Gastroesophageal sphincter (tissue), 4 donors: ENCODE measurements around the gene GRK5. TPM values are rescaled to one million over a fixed set of nuclear protein-coding genes. Genes with fewer than 3 reads are reported as not detected.

ENCODE experiments used
- ATAC-seq: fragments of 150-250 bp; one replicate; pipeline ENCODE4 v1.9.1; 2016; ENCODE audit warnings: mild to moderate bottlenecking, moderate library complexity
- H3K27ac ChIP-seq, 4 donors: fragments of 200-600 bp; sonication (generic) in 3 of 4; 1 replicate in 3 of 4; 2 replicates in 1 of 4; pipeline ENCODE4 v1.5.1; 2016 to 2019
- H3K27me3 ChIP-seq: fragments of 200-600 bp; sonication (generic); one replicate; pipeline ENCODE4 v1.5.1; 2019
- H3K36me3 ChIP-seq, 2 donors: fragments of 200-600 bp; sonication (generic); one replicate each; pipeline ENCODE4 v1.5.1; 2019; ENCODE audit warnings: control low read depth in 1 of 2
- H3K4me1 ChIP-seq, 3 donors: fragments of 200-600 bp; sonication (generic); 1 replicate in 2 of 3; 2 replicates in 1 of 3; pipeline ENCODE4 v1.5.1; 2016 to 2019; ENCODE audit warnings: control low read depth in 2 of 3
- H3K4me3 ChIP-seq, 2 donors: fragments of 200-600 bp; sonication (generic); one replicate each; pipeline ENCODE4 v1.5.1; 2019; ENCODE audit warnings: mild to moderate bottlenecking in 1 of 2, moderate library complexity in 1 of 2
- H3K9me3 ChIP-seq, 3 donors: fragments of 200-600 bp; sonication (generic); one replicate each; pipeline ENCODE4 v1.5.1; 2017 to 2019; ENCODE audit warnings: control low read depth in 2 of 3
- EP300 ChIP-seq: sonication (generic); formaldehyde crosslinking; IDR thresholded peaks from one replicate; pipeline ENCODE4 v1.6.1; 2017; ENCODE audit warnings: antibody characterized with exemption, mild to moderate bottlenecking
- POLR2A ChIP-seq, 2 donors: fragments of 450-650 bp; IDR thresholded peaks; one replicate each; pipeline ENCODE4 v1.6.1; 2017; ENCODE audit warnings: antibody characterized with exemption in 2 of 2, mild to moderate bottlenecking in 2 of 2, moderate library complexity in 1 of 2
- POLR2AphosphoS5 ChIP-seq: sonication (generic); formaldehyde crosslinking; IDR thresholded peaks from one replicate; pipeline ENCODE4 v1.6.1; 2017; ENCODE audit warnings: antibody characterized with exemption
- WGBS, 2 donors: methylation state at CpG; one replicate each; pipeline ENCODE4 v1.1.5; 2018; ENCODE audit warnings: low coverage in 1 of 2; 5-methylcytosine and 5-hydroxymethylcytosine counted together
- total RNA-seq, 4 donors: library from RNA; depleted of rRNA; stranded (reverse); fragments of >200 nt; gene quantifications; one replicate each; pipeline ENCODE4 v1.1.0, GENCODE V29; 2016
- TF ChIP-seq, protein P1 (sequence below), 4 experiments: fragments of 200-600 bp in 2 of 4; fragments of 450-650 bp in 2 of 4; sonication (generic) in 1 of 4; IDR thresholded peaks; one replicate each; pipeline ENCODE4 v1.5.1; 2017 to 2019; ENCODE audit warnings: antibody characterized with exemption in 4 of 4, mild to moderate bottlenecking in 2 of 4, moderate library complexity in 2 of 4

The GRK5 gene
- total RNA-seq, 4 donors from 2014 or later, result 28.8 to 71.6 (median 47.7) TPM

DNA sequence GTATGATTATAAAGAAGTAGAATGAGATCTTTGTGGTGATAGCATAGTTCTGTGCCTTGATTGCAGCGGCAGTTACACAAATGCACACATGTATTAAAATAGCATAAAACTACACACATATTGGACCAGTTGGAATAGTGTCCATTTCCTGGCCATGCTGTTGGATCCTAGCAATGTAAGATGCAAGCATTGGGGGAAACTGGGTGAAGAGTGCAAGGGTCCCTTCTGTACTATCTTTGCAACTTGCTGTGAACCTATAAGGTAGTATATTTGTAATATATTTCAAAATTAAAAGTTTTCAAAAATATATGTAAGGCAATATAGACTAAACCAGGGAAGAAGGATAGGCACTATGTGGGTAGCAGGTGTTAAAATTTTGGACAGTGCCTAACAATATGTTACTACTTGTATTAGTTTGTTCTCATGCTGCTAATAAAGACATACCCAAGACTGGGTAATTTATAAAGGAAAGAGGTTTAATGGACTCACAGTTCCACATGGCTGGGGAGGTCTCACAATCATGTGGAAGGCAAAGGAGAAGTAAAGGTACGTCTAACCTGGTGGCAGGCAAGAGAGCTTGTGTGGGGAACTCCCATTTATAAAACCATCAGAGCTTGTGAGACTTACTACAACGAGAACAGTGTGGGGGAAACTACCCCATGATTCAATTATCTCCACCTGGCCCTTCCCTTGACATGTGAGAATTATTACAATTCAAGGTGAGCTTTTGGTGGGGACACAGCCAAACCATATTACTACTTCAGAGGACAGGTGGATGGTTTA, 263.7 kb downstream of the GRK5 start:
- Histone ChIP-seq H3K27ac (no peak overlapping the region), H3K4me3 (no peak overlapping the region), H3K4me1 (no peaks in the 10 kb centered on the region), H3K27me3 (no peaks in the 10 kb centered on the region), H3K36me3 (no peaks in the 10 kb centered on the region), H3K9me3 (no peaks in the 10 kb centered on the region)
- 81 to 84% methylated on average over 3 of the region's 3 CpGs for WGBS, 2 donors
- no peak for ATAC-seq
- TF ChIP-seq, protein P1, sequence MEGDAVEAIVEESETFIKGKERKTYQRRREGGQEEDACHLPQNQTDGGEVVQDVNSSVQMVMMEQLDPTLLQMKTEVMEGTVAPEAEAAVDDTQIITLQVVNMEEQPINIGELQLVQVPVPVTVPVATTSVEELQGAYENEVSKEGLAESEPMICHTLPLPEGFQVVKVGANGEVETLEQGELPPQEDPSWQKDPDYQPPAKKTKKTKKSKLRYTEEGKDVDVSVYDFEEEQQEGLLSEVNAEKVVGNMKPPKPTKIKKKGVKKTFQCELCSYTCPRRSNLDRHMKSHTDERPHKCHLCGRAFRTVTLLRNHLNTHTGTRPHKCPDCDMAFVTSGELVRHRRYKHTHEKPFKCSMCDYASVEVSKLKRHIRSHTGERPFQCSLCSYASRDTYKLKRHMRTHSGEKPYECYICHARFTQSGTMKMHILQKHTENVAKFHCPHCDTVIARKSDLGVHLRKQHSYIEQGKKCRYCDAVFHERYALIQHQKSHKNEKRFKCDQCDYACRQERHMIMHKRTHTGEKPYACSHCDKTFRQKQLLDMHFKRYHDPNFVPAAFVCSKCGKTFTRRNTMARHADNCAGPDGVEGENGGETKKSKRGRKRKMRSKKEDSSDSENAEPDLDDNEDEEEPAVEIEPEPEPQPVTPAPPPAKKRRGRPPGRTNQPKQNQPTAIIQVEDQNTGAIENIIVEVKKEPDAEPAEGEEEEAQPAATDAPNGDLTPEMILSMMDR (IDR thresholded peaks at IDR 0.05), result no peak
- TF ChIP-seq POLR2AphosphoS5 (no peak), POLR2A (IDR thresholded peaks at IDR 0.05) (no peak), EP300 (no peak)

DNA sequence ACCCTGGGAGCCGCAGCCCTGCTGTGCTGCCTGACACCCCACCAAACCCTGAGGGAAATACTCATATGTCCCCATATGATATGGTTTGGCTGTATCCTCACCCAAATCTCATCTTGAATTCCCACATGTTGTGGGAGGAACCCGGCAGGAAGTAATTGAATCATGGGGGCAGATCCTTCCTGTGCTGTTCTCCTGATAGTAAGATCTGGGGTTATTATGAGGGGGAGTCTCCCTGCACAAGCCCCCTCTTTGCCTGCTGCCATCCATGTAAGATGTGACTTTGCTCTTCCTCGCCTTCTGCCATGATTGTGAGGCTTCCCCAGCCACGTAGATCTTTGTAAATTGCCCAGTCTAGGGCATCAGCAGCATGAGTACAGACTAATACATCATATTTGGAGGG, 266.4 kb downstream of the GRK5 start:
- H3K27me3 ChIP-seq, result no peaks in the 10 kb centered on the region

DNA sequence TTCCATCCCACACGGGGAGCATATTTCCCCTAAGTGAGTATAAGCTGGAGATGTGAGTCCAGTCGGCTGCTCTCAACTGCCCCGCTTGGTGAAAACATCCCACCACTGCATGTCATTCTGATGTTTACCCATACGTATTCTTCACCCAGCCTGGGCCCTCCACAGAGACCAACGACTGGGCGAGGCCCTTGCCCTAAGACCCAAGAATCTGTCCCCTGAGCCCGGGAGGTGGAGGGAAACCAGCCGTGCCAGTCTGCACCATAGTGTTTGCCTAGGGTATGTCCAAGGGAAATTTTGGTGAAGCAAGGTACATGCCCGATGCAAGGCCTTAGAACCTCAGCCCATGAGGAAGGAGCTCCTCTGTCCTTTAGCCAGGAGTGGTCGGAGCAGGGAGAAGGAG, 267.2 kb downstream of the GRK5 start:
- Histone ChIP-seq H3K4me1 (peaks cover 0 to 8% (median 0%) of the 10 kb centered on the region in 3 donors), H3K27ac (no peak overlapping the region), H3K9me3 (no peaks in the 10 kb centered on the region), H3K36me3 (no peaks in the 10 kb centered on the region), H3K4me3 (no peak overlapping the region), H3K27me3 (no peaks in the 10 kb centered on the region)
- TF ChIP-seq, protein P1 (IDR thresholded peaks at IDR 0.05), result no peak
- TF ChIP-seq POLR2AphosphoS5 (no peak), POLR2A (IDR thresholded peaks at IDR 0.05) (no peak), EP300 (no peak)
- no peak for ATAC-seq
- WGBS, 2 donors, result 94 to 97% methylated on average over 4 to 9 of the region's 10 CpGs

More for the DNA sequence above, 266.4 kb downstream of the GRK5 start:
- H3K27ac ChIP-seq, result no peak overlapping the region
- H3K4me1 ChIP-seq, result peaks cover 0 to under 1% (median 0%) of the 10 kb centered on the region in 3 donors
- TF ChIP-seq POLR2AphosphoS5 (no peak), EP300 (no peak), POLR2A (IDR thresholded peaks at IDR 0.05) (no peak)
- TF ChIP-seq, protein P1 (IDR thresholded peaks at IDR 0.05), result no peak
- 92 to 100% methylated on average over 1 to 2 of the region's 4 CpGs for WGBS, 2 donors
- no peak for ATAC-seq
- no peaks in the 10 kb centered on the region for H3K36me3 ChIP-seq
- H3K4me3 ChIP-seq, result no peak overlapping the region
- H3K9me3 ChIP-seq, result no peaks in the 10 kb centered on the region

DNA sequence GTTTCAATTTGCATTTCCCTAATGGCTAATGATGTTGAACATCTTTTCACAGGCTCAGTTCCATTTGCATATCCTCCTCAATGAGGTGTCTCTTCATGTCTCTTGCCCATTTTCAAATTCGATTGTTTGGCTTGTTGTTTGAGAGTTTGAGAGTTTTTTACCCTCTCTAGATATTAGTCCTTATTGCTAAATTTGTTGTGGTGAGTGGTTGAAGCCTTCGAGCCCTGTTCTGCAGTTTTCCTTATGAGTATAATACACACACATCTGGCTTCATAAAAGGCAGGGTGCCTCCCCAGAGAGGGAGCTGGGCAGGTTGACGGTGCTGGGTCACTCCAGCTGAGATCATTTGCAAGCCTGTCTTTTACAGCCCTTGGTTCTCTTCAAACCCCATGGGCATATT, 270.1 kb downstream of the GRK5 start:
- WGBS, 2 donors, result 85 to 86% methylated on average over 1 to 2 of the region's 3 CpGs
- no peak overlapping the region for H3K27ac ChIP-seq
- TF ChIP-seq EP300, result no peak
- no peak for ATAC-seq
- no peak overlapping the region for H3K4me3 ChIP-seq
- peaks cover 2% of the 10 kb centered on the region for H3K27me3 ChIP-seq
- H3K36me3 ChIP-seq, result no peaks in the 10 kb centered on the region
- H3K4me1 ChIP-seq, result peaks cover 0 to 8% (median 0%) of the 10 kb centered on the region in 3 donors
- no peaks in the 10 kb centered on the region for H3K9me3 ChIP-seq

DNA sequence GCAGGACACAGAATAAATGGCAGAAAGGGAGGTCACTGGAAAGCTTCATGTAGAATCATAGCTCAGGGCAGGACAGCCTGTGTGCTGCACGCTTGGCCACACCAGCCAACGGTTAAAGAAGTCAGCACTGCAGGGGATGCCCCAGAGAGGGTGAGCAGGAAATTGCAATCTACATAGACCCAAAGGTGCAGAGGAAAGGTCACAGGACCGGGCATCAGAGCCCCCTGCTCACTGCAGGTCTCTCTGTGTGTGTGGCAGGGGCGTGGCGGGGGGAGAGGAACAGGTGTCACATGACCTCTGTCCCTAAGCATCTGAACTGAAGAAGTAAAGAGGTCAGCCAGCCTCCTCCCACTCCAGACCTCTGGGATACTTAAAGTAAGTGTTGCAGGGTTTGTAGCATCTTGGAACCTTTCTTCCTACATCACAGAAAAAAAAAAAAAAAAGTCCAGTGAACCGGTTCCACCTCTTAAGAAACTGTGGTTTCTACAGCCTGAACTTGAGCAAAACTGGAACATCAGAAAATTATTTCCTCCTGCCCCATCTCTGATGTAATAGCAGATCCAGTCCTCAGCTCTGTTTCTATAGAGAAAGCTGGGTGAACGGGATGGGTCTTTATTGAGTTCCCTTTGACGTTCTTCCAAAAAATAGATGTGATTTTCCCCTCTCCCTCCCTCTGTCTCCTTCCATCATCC, 270.9 kb downstream of the GRK5 start:
- WGBS, 2 donors, result 52 to 84% methylated on average over 3 to 6 of the region's 8 CpGs
- H3K27me3 ChIP-seq, result peaks cover 5% of the 10 kb centered on the region
- ATAC-seq, result no peak
- H3K36me3 ChIP-seq, result no peaks in the 10 kb centered on the region
- peaks cover 0 to 8% (median 0%) of the 10 kb centered on the region in 3 donors for H3K4me1 ChIP-seq
- no peak overlapping the region for H3K4me3 ChIP-seq
- H3K9me3 ChIP-seq, result no peaks in the 10 kb centered on the region
- TF ChIP-seq, protein P1 (IDR thresholded peaks at IDR 0.05), result no peak
- no peak for TF ChIP-seq POLR2AphosphoS5
- no peak for TF ChIP-seq POLR2A (IDR thresholded peaks at IDR 0.05)
- no peak for TF ChIP-seq EP300
- H3K27ac ChIP-seq, result no peak overlapping the region
